HepG2 (cell line): ENCODE results near the gene KPNB1. TPM values are rescaled to one million over a fixed set of nuclear protein-coding genes. Genes with fewer than 3 reads are reported as not detected.

Experiments
- BATF2 ChIP-seq: sonication (generic); formaldehyde crosslinking; IDR thresholded peaks from 2 replicates; pipeline ENCODE4 v1.8.0; 2022; ENCODE audit warnings: mild to moderate bottlenecking, missing genetic modification reagents, moderate library complexity
- HDAC1 ChIP-seq: sonication (generic); formaldehyde crosslinking; IDR thresholded peaks from 2 replicates; pipeline ENCODE4 v1.5.1; 2020; ENCODE audit warnings: mild to moderate bottlenecking, missing genetic modification reagents
- HNRNPUL1 ChIP-seq: fragments of 200-400 bp; formaldehyde crosslinking; IDR thresholded peaks from 2 replicates; pipeline ENCODE4 v1.6.1; 2017; ENCODE audit warnings: low read depth, mild to moderate bottlenecking, low read length, moderate library complexity
- JUND ChIP-seq: sonication (generic); formaldehyde crosslinking; IDR thresholded peaks from 2 replicates; pipeline ENCODE4 v1.8.0; 2022; ENCODE audit warnings: mild to moderate bottlenecking, missing genetic modification reagents
- MED8 ChIP-seq: sonication (generic); formaldehyde crosslinking; IDR thresholded peaks from 2 replicates; pipeline ENCODE4 v1.8.1; 2023; ENCODE audit warnings: mild to moderate bottlenecking, missing genetic modification reagents; ENCODE audit not compliant: insufficient replicate concordance
- MXD1 ChIP-seq: sonication (generic); formaldehyde crosslinking; IDR thresholded peaks from 2 replicates; pipeline ENCODE4 v1.4.0; 2020; ENCODE audit warnings: mild to moderate bottlenecking, missing genetic modification reagents
- NAIF1 ChIP-seq: sonication (generic); formaldehyde crosslinking; IDR thresholded peaks from 2 replicates; pipeline ENCODE4 v1.5.0; 2020; ENCODE audit warnings: mild to moderate bottlenecking, missing genetic modification reagents, borderline replicate concordance
- SMARCC2 ChIP-seq: fragments of 450-650 bp; IDR thresholded peaks from 2 replicates; pipeline ENCODE4 v1.6.1; 2017; ENCODE audit warnings: antibody characterized with exemption, mild to moderate bottlenecking
- SMARCE1 ChIP-seq: fragments of 450-650 bp; IDR thresholded peaks from 2 replicates; pipeline ENCODE4 v1.6.1; 2017; ENCODE audit warnings: borderline replicate concordance
- TEAD3 ChIP-seq: optimal IDR thresholded peaks from 2 replicates; pipeline ENCODE3; 2016; ENCODE audit warnings: borderline replicate concordance
- ZFAT ChIP-seq: sonication (generic); formaldehyde crosslinking; conservative IDR thresholded peaks from 2 replicates; pipeline ENCODE4 v1.8.1; 2023; ENCODE audit warnings: missing genetic modification reagents, inconsistent platforms
- ZNF205 ChIP-seq: IDR thresholded peaks from 2 replicates; pipeline ENCODE4 v1.6.1; 2018; ENCODE audit warnings: missing biosample characterization, missing genetic modification reagents
- ZNF33B ChIP-seq: sonication (generic); formaldehyde crosslinking; IDR thresholded peaks from 2 replicates; pipeline ENCODE4 v1.5.1; 2020; ENCODE audit warnings: mild to moderate bottlenecking, missing genetic modification reagents
- ZNF382 ChIP-seq: sonication (generic); formaldehyde crosslinking; IDR thresholded peaks from 2 replicates; pipeline ENCODE4 v1.5.0; 2020; ENCODE audit warnings: missing genetic modification reagents, mild to moderate bottlenecking, borderline replicate concordance
- ZNF446 ChIP-seq: sonication (generic); formaldehyde crosslinking; IDR thresholded peaks from 2 replicates; pipeline ENCODE4 v1.5.0; 2020; ENCODE audit warnings: mild to moderate bottlenecking, missing genetic modification reagents
- ZNF468 ChIP-seq: sonication (generic); formaldehyde crosslinking; IDR thresholded peaks from 2 replicates; pipeline ENCODE4 v1.8.0; 2022; ENCODE audit warnings: mild to moderate bottlenecking, moderate library complexity, missing genetic modification reagents
- ZNF704 ChIP-seq: sonication (generic); formaldehyde crosslinking; IDR thresholded peaks from 2 replicates; pipeline ENCODE4 v1.8.1; 2023; ENCODE audit warnings: mild to moderate bottlenecking, inconsistent platforms, moderate library complexity, missing genetic modification reagents, borderline replicate concordance
- ZNF777 ChIP-seq: sonication (generic); formaldehyde crosslinking; IDR thresholded peaks from 2 replicates; pipeline ENCODE4 v1.4.0; 2020; ENCODE audit warnings: missing genetic modification reagents
- ZNF878 ChIP-seq: sonication (generic); formaldehyde crosslinking; IDR thresholded peaks from 2 replicates; pipeline ENCODE4 v1.8.1; 2023; ENCODE audit warnings: mild to moderate bottlenecking, missing genetic modification reagents, moderate library complexity
- ZSCAN12 ChIP-seq: sonication (generic); formaldehyde crosslinking; IDR thresholded peaks from 2 replicates; pipeline ENCODE4 v1.9.0; 2021; ENCODE audit warnings: mild to moderate bottlenecking, missing genetic modification reagents
- polyA plus RNA-seq, 8 experiments: library from polyadenylated mRNA; depleted of rRNA in 3 of 8; stranded (reverse) in 7 of 8; unstranded in 1 of 8; fragments of >200 nt; fragmentation: Illumina TruSeq in 4 of 8; extraction: Trizol in 4 of 8; gene quantifications; 2 replicates each; pipeline versions ENCODE4 v1.2.1 to v1.2.3, GENCODE V29; 2011 to 2016; ENCODE audit warnings: low read depth in 4 of 8, missing spikeins in 1 of 8, mixed read lengths in 1 of 8; ENCODE audit not compliant: insufficient read depth in 1 of 8
- total RNA-seq, 5 experiments: library from RNA; depleted of rRNA; stranded (reverse); fragments of >200 nt; fragmentation: Illumina TruSeq; extraction: Trizol; gene quantifications; 2 replicates each; pipeline ENCODE4 v1.2.3, GENCODE V29; 2016; ENCODE audit warnings: low read depth in 1 of 5
- TF ChIP-seq, protein P1 (sequence below): sonication (generic); formaldehyde crosslinking; IDR thresholded peaks from 2 replicates; pipeline ENCODE4 v1.8.0; 2022; ENCODE audit warnings: missing genetic modification reagents, mild to moderate bottlenecking, inconsistent platforms, borderline replicate concordance
- TF ChIP-seq, protein P2 (sequence below): sonication (generic); formaldehyde crosslinking; IDR thresholded peaks from 2 replicates; pipeline ENCODE4 v1.4.0; 2020; ENCODE audit warnings: missing genetic modification reagents
- TF ChIP-seq, protein P3 (sequence below): sonication (generic); formaldehyde crosslinking; IDR thresholded peaks from 2 replicates; pipeline ENCODE4 v1.4.0; 2020; ENCODE audit warnings: missing genetic modification reagents

KPNB1 gene
- total and polyA plus RNA-seq, 2 of the 13 experiments (the other 11 are each of a cell fraction or from before 2014, with no cell fraction given) = 164 to 424 TPM

- TF ChIP-seq, protein P1, sequence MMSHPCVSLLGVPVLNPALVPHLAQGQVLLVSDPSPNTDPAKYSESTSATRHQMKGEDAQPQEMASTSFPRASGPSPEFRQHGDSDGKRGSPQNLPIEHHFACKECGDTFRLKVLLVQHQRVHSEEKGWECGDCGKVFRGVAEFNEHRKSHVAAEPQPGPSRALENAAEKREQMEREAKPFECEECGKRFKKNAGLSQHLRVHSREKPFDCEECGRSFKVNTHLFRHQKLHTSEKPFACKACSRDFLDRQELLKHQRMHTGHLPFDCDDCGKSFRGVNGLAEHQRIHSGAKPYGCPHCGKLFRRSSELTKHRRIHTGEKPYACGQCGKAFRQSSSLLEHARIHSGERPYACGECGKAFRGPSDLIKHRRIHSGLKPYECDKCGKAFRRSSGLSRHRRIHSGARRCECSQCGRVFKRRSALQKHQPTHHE = no peak
- TF ChIP-seq ZNF777 (CRISPR knock-in tag) = no peak; the same call in 1 of the 2 replicates
- no peak for TF ChIP-seq HNRNPUL1
- no peak for TF ChIP-seq BATF2 (CRISPR knock-in tag)
- 0 out of 2 replicates have a peak, but pooled peaks have one; percentile 40 for TF ChIP-seq ZSCAN12 (CRISPR knock-in tag)
- no peak; the same call in 1 of the 2 replicates for TF ChIP-seq HDAC1 (CRISPR knock-in tag)
- no peak for TF ChIP-seq SMARCE1
- TF ChIP-seq MED8 (CRISPR knock-in tag) = peak; percentile 28
- TF ChIP-seq ZNF205 (CRISPR knock-in tag) = no peak
- TF ChIP-seq ZNF382 (CRISPR knock-in tag) = no peak
- TF ChIP-seq, protein P2, sequence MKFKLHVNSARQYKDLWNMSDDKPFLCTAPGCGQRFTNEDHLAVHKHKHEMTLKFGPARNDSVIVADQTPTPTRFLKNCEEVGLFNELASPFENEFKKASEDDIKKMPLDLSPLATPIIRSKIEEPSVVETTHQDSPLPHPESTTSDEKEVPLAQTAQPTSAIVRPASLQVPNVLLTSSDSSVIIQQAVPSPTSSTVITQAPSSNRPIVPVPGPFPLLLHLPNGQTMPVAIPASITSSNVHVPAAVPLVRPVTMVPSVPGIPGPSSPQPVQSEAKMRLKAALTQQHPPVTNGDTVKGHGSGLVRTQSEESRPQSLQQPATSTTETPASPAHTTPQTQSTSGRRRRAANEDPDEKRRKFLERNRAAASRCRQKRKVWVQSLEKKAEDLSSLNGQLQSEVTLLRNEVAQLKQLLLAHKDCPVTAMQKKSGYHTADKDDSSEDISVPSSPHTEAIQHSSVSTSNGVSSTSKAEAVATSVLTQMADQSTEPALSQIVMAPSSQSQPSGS = no peak
- TF ChIP-seq MXD1 (CRISPR knock-in tag) = no peak
- TF ChIP-seq ZFAT (CRISPR knock-in tag) = no peak
- TF ChIP-seq JUND (CRISPR knock-in tag) = no peak
- no peak for TF ChIP-seq ZNF704 (CRISPR knock-in tag)
- no peak for TF ChIP-seq ZNF33B
- no peak for TF ChIP-seq SMARCC2
- TF ChIP-seq TEAD3 (CRISPR knock-in tag) = no peak
- no peak for TF ChIP-seq NAIF1 (CRISPR knock-in tag)
- no peak for TF ChIP-seq ZNF468
- TF ChIP-seq ZNF446 = no peak
- TF ChIP-seq, protein P3, sequence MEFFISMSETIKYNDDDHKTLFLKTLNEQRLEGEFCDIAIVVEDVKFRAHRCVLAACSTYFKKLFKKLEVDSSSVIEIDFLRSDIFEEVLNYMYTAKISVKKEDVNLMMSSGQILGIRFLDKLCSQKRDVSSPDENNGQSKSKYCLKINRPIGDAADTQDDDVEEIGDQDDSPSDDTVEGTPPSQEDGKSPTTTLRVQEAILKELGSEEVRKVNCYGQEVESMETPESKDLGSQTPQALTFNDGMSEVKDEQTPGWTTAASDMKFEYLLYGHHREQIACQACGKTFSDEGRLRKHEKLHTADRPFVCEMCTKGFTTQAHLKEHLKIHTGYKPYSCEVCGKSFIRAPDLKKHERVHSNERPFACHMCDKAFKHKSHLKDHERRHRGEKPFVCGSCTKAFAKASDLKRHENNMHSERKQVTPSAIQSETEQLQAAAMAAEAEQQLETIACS (CRISPR knock-in tag) = no peak
- TF ChIP-seq ZNF878 = no peak
These were observed 44.2 kb downstream of the KPNB1 start, which contains the start of gene TBKBP1 (continued) for GRCh38 chr17:47693731-47694580.
